ENCODE measurements around the gene MCOLN1. TPM values are rescaled to one million over a fixed set of nuclear protein-coding genes. Genes with fewer than 3 reads are reported as not detected.

MCOLN1 gene
- total and polyA plus RNA-seq, 2 experiments from 2014 or later, result 7.2 to 16.1 TPM

- Mint-ChIP-seq H3K36me3 (ENCODE audit: low read depth) (peaks cover 6% of the 10 kb centered on the region), H3K4me1 (no peaks in the 10 kb centered on the region; the same call in 2 of the 3 replicates), H3K9me3 (no peaks in the 10 kb centered on the region), H3K27me3 (ENCODE audit: insufficient read depth, low read depth, poor library complexity) (peaks cover 2% of the 10 kb centered on the region), H3K27ac (no peak overlapping the region), H3K4me3 (no peak overlapping the region)
- Histone ChIP-seq H3K36me3 (ENCODE audit: insufficient read depth) (no peaks in the 10 kb centered on the region), H3F3A (replicated peaks; ENCODE audit: low read depth) (peaks cover 5% of the 10 kb centered on the region; the same call in 1 of the 2 replicates), H3K27ac (ENCODE audit: low read depth) (no peak overlapping the region), H3K27me3 (ENCODE audit: insufficient read depth) (no peaks in the 10 kb centered on the region), H3K9me2 (ENCODE audit: insufficient read depth) (no peaks in the 10 kb centered on the region), H3K4me2 (no peak overlapping the region), H4K20me1 (replicated peaks; ENCODE audit: insufficient read depth) (no peaks in the 10 kb centered on the region), H2AFZ (no peak overlapping the region), H3K4me1 (ENCODE audit: insufficient read depth) (peaks cover 4% of the 10 kb centered on the region; the same call in 1 of the 2 replicates), H3K4me3 (no peak overlapping the region), H3K79me2 (replicated peaks; ENCODE audit: insufficient read depth) (peaks cover 2% of the 10 kb centered on the region; the same call in 1 of the 2 replicates)
- TF ChIP-seq POLR2AphosphoS5 (IDR thresholded peaks at IDR 0.05; ENCODE audit: low read depth), result no peak
- no peak for TF ChIP-seq EZH2phosphoT487 (IDR thresholded peaks at IDR 0.05; ENCODE audit: unreplicated experiment)
- no peak for DNase-seq (ENCODE audit: low spot score)
- no peak for ATAC-seq
Measured at GRCh38 chr19:7528192-7528519, 5.7 kb downstream of the MCOLN1 start.

DNA sequence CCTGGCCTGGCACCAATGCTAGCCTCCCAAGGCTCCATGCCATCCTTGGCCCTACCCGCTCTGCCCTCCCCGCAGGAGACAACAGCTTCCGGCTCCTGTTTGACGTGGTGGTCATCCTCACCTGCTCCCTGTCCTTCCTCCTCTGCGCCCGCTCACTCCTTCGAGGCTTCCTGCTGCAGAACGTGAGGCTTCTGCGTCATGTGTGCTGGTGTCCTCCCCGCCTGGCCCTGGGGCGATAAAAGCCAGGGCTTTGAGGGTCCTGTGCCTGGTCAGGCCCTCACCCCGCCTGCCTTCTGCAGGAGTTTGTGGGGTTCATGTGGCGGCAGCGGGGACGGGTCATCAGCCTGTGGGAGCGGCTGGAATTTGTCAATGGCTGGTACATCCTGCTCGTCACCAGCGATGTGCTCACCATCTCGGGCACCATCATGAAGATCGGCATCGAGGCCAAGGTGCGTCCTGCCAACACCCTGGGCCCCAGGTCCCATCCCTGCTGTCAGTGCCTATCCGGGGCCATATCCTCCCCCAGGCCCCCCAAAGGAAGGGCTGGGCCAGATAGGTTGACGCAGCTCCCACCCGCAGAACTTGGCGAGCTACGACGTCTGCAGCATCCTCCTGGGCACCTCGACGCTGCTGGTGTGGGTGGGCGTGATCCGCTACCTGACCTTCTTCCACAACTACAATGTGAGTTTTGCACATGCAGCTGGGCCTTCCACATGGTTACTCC is 6.3 kb downstream of the MCOLN1 start:
- Mint-ChIP-seq H3K27ac (no peak overlapping the region), H3K4me3 (no peak overlapping the region), H3K36me3 (ENCODE audit: low read depth) (peaks cover 6% of the 10 kb centered on the region), H3K27me3 (ENCODE audit: insufficient read depth, low read depth, poor library complexity) (peaks cover 2% of the 10 kb centered on the region), H3K9me3 (no peaks in the 10 kb centered on the region), H3K4me1 (no peaks in the 10 kb centered on the region; the same call in 2 of the 3 replicates)
- Histone ChIP-seq H3K27me3 (ENCODE audit: insufficient read depth) (no peaks in the 10 kb centered on the region), H3K9me2 (ENCODE audit: insufficient read depth) (no peaks in the 10 kb centered on the region), H3K27ac (ENCODE audit: low read depth) (no peak overlapping the region), H2AFZ (no peak overlapping the region), H3K4me2 (no peak overlapping the region), H3K79me2 (replicated peaks; ENCODE audit: insufficient read depth) (no peaks in the 10 kb centered on the region), H3K36me3 (ENCODE audit: insufficient read depth) (no peaks in the 10 kb centered on the region), H4K20me1 (replicated peaks; ENCODE audit: insufficient read depth) (no peaks in the 10 kb centered on the region), H3F3A (replicated peaks; ENCODE audit: low read depth) (peaks cover 5% of the 10 kb centered on the region; the same call in 1 of the 2 replicates), H3K4me3 (no peak overlapping the region), H3K4me1 (ENCODE audit: insufficient read depth) (no peaks in the 10 kb centered on the region)
- no peak for ATAC-seq
- DNase-seq (ENCODE audit: low spot score), result no peak
- TF ChIP-seq, protein P1, sequence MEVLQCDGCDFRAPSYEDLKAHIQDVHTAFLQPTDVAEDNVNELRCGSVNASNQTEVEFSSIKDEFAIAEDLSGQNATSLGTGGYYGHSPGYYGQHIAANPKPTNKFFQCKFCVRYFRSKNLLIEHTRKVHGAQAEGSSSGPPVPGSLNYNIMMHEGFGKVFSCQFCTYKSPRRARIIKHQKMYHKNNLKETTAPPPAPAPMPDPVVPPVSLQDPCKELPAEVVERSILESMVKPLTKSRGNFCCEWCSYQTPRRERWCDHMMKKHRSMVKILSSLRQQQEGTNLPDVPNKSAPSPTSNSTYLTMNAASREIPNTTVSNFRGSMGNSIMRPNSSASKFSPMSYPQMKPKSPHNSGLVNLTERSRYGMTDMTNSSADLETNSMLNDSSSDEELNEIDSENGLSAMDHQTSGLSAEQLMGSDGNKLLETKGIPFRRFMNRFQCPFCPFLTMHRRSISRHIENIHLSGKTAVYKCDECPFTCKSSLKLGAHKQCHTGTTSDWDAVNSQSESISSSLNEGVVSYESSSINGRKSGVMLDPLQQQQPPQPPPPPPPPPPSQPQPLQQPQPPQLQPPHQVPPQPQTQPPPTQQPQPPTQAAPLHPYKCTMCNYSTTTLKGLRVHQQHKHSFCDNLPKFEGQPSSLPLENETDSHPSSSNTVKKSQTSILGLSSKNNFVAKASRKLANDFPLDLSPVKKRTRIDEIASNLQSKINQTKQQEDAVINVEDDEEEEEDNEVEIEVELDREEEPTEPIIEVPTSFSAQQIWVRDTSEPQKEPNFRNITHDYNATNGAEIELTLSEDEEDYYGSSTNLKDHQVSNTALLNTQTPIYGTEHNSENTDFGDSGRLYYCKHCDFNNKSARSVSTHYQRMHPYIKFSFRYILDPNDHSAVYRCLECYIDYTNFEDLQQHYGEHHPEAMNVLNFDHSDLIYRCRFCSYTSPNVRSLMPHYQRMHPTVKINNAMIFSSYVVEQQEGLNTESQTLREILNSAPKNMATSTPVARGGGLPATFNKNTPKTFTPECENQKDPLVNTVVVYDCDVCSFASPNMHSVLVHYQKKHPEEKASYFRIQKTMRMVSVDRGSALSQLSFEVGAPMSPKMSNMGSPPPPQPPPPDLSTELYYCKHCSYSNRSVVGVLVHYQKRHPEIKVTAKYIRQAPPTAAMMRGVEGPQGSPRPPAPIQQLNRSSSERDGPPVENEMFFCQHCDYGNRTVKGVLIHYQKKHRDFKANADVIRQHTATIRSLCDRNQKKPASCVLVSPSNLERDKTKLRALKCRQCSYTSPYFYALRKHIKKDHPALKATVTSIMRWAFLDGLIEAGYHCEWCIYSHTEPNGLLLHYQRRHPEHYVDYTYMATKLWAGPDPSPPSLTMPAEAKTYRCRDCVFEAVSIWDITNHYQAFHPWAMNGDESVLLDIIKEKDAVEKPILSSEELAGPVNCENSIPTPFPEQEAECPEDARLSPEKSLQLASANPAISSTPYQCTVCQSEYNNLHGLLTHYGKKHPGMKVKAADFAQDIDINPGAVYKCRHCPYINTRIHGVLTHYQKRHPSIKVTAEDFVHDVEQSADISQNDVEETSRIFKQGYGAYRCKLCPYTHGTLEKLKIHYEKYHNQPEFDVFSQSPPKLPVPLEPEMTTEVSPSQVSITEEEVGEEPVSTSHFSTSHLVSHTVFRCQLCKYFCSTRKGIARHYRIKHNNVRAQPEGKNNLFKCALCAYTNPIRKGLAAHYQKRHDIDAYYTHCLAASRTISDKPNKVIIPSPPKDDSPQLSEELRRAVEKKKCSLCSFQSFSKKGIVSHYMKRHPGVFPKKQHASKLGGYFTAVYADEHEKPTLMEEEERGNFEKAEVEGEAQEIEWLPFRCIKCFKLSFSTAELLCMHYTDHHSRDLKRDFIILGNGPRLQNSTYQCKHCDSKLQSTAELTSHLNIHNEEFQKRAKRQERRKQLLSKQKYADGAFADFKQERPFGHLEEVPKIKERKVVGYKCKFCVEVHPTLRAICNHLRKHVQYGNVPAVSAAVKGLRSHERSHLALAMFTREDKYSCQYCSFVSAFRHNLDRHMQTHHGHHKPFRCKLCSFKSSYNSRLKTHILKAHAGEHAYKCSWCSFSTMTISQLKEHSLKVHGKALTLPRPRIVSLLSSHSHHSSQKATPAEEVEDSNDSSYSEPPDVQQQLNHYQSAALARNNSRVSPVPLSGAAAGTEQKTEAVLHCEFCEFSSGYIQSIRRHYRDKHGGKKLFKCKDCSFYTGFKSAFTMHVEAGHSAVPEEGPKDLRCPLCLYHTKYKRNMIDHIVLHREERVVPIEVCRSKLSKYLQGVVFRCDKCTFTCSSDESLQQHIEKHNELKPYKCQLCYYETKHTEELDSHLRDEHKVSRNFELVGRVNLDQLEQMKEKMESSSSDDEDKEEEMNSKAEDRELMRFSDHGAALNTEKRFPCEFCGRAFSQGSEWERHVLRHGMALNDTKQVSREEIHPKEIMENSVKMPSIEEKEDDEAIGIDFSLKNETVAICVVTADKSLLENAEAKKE (CRISPR knock-in tag; IDR thresholded peaks at IDR 0.05), result no peak
- TF ChIP-seq ETS1 (IDR thresholded peaks at IDR 0.05) (no peak), CTCF (conservative IDR thresholded peaks at IDR 0.05; ENCODE audit: low read depth in 2 of 2) (no peak), CREB1 (CRISPR knock-in tag; IDR thresholded peaks at IDR 0.05; ENCODE audit: low read depth) (no peak), ZNF114 (CRISPR knock-in tag; IDR thresholded peaks at IDR 0.05) (no peak), REST (IDR thresholded peaks at IDR 0.05; ENCODE audit: unreplicated experiment) (no peak)

Data from GM23338 (cell line).